SK-N-SH treated with all-trans-retinoic acid at 6 μM for 48 hours (cell line): ENCODE data around the gene CHPF.

Experiments used
- ATAC-seq: fragments of 200-7000 bp; cut with Tn5 transposase; 3 replicates; pipeline ENCODE4 v1.9.1; 2020; ENCODE audit warnings: mild to moderate bottlenecking, moderate library complexity
- BACH2 ChIP-seq: fragments of 250-450 bp; sonication (Bioruptor Pico); IDR thresholded peaks from 2 replicates; pipeline ENCODE4 v1.9.0; 2021; ENCODE audit warnings: mild to moderate bottlenecking, borderline replicate concordance
- CREB5 ChIP-seq: fragments of 250-450 bp; sonication (Bioruptor Pico); IDR thresholded peaks from 2 replicates; pipeline ENCODE4 v1.5.1; 2020; ENCODE audit warnings: low read depth, mild to moderate bottlenecking, moderate library complexity
- CSDC2 ChIP-seq: fragments of 250-450 bp; sonication (Bioruptor Pico); IDR thresholded peaks from 2 replicates; pipeline ENCODE4 v1.5.0; 2020; ENCODE audit warnings: mild to moderate bottlenecking, moderate library complexity
- CSRNP3 ChIP-seq: fragments of 250-450 bp; sonication (Bioruptor Pico); IDR thresholded peaks from 2 replicates; pipeline ENCODE4 v1.5.1; 2021; ENCODE audit warnings: mild to moderate bottlenecking, moderate library complexity
- ESRRG ChIP-seq: fragments of 250-450 bp; sonication (Bioruptor Pico); IDR thresholded peaks from 2 replicates; pipeline ENCODE4 v1.6.1; 2021; ENCODE audit warnings: mild to moderate bottlenecking
- GLIS3 ChIP-seq: fragments of 250-450 bp; sonication (Bioruptor Pico); IDR thresholded peaks from 2 replicates; pipeline ENCODE4 v1.5.0; 2020; ENCODE audit warnings: mild to moderate bottlenecking, moderate library complexity
- ISL1 ChIP-seq: fragments of 250-450 bp; sonication (Bioruptor Pico); IDR thresholded peaks from 2 replicates; pipeline ENCODE4 v2.1.2; 2022; ENCODE audit warnings: mild to moderate bottlenecking, moderate library complexity
- OSR1 ChIP-seq: fragments of 250-450 bp; sonication (Bioruptor Pico); IDR thresholded peaks from 2 replicates; pipeline ENCODE4 v1.8.0; 2022; ENCODE audit warnings: moderate library complexity, mild to moderate bottlenecking, inconsistent platforms
- PATZ1 ChIP-seq: fragments of 250-450 bp; sonication (Bioruptor Pico); IDR thresholded peaks from 2 replicates; pipeline ENCODE4 v1.8.0; 2020; ENCODE audit warnings: mild to moderate bottlenecking, moderate library complexity, borderline replicate concordance
- PPARA ChIP-seq: fragments of 250-450 bp; sonication (Bioruptor Pico); IDR thresholded peaks from 2 replicates; pipeline ENCODE4 v1.5.0; 2020; ENCODE audit warnings: mild to moderate bottlenecking, borderline replicate concordance
- RARB ChIP-seq: fragments of 250-450 bp; sonication (Bioruptor Pico); IDR thresholded peaks from 2 replicates; pipeline ENCODE4 v1.8.0; 2021; ENCODE audit warnings: mild to moderate bottlenecking, moderate library complexity
- SNAI2 ChIP-seq: fragments of 250-450 bp; sonication (Bioruptor Pico); IDR thresholded peaks from 2 replicates; pipeline ENCODE4 v1.5.0; 2020; ENCODE audit warnings: mild to moderate bottlenecking, moderate library complexity
- TCF4 ChIP-seq: fragments of 250-450 bp; sonication (Bioruptor Pico); IDR thresholded peaks from 2 replicates; pipeline ENCODE4 v1.8.0; 2021; ENCODE audit warnings: mild to moderate bottlenecking, moderate library complexity, borderline replicate concordance
- TOX ChIP-seq: fragments of 250-450 bp; sonication (Bioruptor Pico); IDR thresholded peaks from 2 replicates; pipeline ENCODE4 v1.8.0; 2021; ENCODE audit warnings: mild to moderate bottlenecking, moderate library complexity, borderline replicate concordance
- TSHZ2 ChIP-seq: fragments of 250-450 bp; sonication (Bioruptor Pico); IDR thresholded peaks from 2 replicates; pipeline ENCODE4 v1.5.0; 2020; ENCODE audit warnings: mild to moderate bottlenecking, moderate library complexity
- ZC3H10 ChIP-seq: fragments of 250-450 bp; sonication (Bioruptor Pico); IDR thresholded peaks from 2 replicates; pipeline ENCODE4 v1.5.1; 2021; ENCODE audit warnings: mild to moderate bottlenecking, moderate library complexity
- ZFP3 ChIP-seq: fragments of 250-450 bp; sonication (Bioruptor Pico); IDR thresholded peaks from 2 replicates; pipeline ENCODE4 v1.5.0; 2020; ENCODE audit warnings: mild to moderate bottlenecking, moderate library complexity
- ZFP30 ChIP-seq: fragments of 450-650 bp; formaldehyde crosslinking; IDR thresholded peaks from 2 replicates; pipeline ENCODE4 v1.5.0; 2022; ENCODE audit warnings: mild to moderate bottlenecking, moderate library complexity
- ZNF565 ChIP-seq: fragments of 450-650 bp; formaldehyde crosslinking; conservative IDR thresholded peaks from 2 replicates; pipeline ENCODE4 v1.5.0; 2020; ENCODE audit warnings: low read depth, mild to moderate bottlenecking, moderate library complexity
- ZNF70 ChIP-seq: fragments of 450-650 bp; formaldehyde crosslinking; IDR thresholded peaks from 2 replicates; pipeline ENCODE4 v1.5.0; 2020; ENCODE audit warnings: mild to moderate bottlenecking, moderate library complexity
- ZNF8 ChIP-seq: fragments of 450-650 bp; formaldehyde crosslinking; IDR thresholded peaks from 2 replicates; pipeline ENCODE4 v1.5.0; 2020; ENCODE audit warnings: mild to moderate bottlenecking, moderate library complexity

CHPF gene

GRCh38 chr2:219543596-219544358, at the start of gene CHPF, which contains the start of gene TMEM198:
CHPF (minus strand) TSS chr2:219543809; CDS start chr2:219543538, 271 bp downstream.
TMEM198 (plus strand) TSS chr2:219544028; CDS start chr2:219544728, 700 bp downstream.
- no peak for TF ChIP-seq ISL1 (CRISPR knock-in tag)
- TF ChIP-seq ZNF565 (CRISPR knock-in tag) = no peak
- TF ChIP-seq TSHZ2 (CRISPR knock-in tag) = no peak
- TF ChIP-seq TCF4 = no peak
- no peak for TF ChIP-seq ZFP30
- no peak for TF ChIP-seq ESRRG (CRISPR knock-in tag)
- peak; percentile 73; the same call in 1 of the 2 replicates for TF ChIP-seq ZFP3 (CRISPR knock-in tag)
- TF ChIP-seq CREB5 (CRISPR knock-in tag) = no peak
- TF ChIP-seq CSRNP3 (CRISPR knock-in tag) = no peak
- TF ChIP-seq TOX (CRISPR knock-in tag) = no peak
- TF ChIP-seq OSR1 (CRISPR knock-in tag) = no peak
- peak; percentile 89 for TF ChIP-seq PATZ1 (CRISPR knock-in tag)
- no peak for TF ChIP-seq ZNF8
- no peak for TF ChIP-seq PPARA (CRISPR knock-in tag)
- no peak for TF ChIP-seq ZNF70
- no peak for TF ChIP-seq SNAI2 (CRISPR knock-in tag)
- TF ChIP-seq, all 23 proteins: peak for 2
- ATAC-seq = peak; percentile 82

GRCh38 chr2:219593154-219593553, 49.5 kb upstream of the CHPF start:
- no peak for TF ChIP-seq RARB
- TF ChIP-seq GLIS3 (CRISPR knock-in tag) = no peak
- TF ChIP-seq CREB5 (CRISPR knock-in tag) = no peak
- TF ChIP-seq CSRNP3 (CRISPR knock-in tag) = no peak
- no peak for ATAC-seq

- no peak for ATAC-seq
- TF ChIP-seq ZNF565 (CRISPR knock-in tag) (no peak), ISL1 (CRISPR knock-in tag) (no peak), TCF4 (no peak), ZFP3 (CRISPR knock-in tag) (no peak), ZNF8 (no peak), TOX (CRISPR knock-in tag) (no peak), TSHZ2 (CRISPR knock-in tag) (no peak), RARB (no peak), ZNF70 (no peak), BACH2 (CRISPR knock-in tag) (no peak), ZC3H10 (no peak), OSR1 (CRISPR knock-in tag) (no peak), CSDC2 (no peak), ZFP30 (no peak)
Observed at GRCh38 chr2:219592736-219593135, 49.1 kb upstream of the CHPF start.
